Adipocyte (in vitro differentiated cells): Measurements from ENCODE around the gene WDTC1.

Experiments
- DNase-seq: peaks from one replicate; pipeline ENCODE4 v3.0.0-alpha.2; 2015; ENCODE audit warnings: low read depth
- H3K27me3 ChIP-seq: replicated peaks from 2 replicates; pipeline ENCODE4 v1.7.0; 2013; ENCODE audit warnings: mild to moderate bottlenecking, low read length, moderate library complexity; ENCODE audit not compliant: control insufficient read depth, insufficient read depth
- H3K36me3 ChIP-seq: 2 replicates; pipeline ENCODE4 v1.7.0; 2013; ENCODE audit warnings: low read length, mild to moderate bottlenecking, moderate library complexity; ENCODE audit not compliant: control insufficient read depth, insufficient read depth, severe bottlenecking
- H3K4me1 ChIP-seq: 2 replicates; pipeline ENCODE4 v1.7.0; 2013; ENCODE audit warnings: mild to moderate bottlenecking, low read length, moderate library complexity; ENCODE audit not compliant: control insufficient read depth, insufficient read depth
- H3K4me3 ChIP-seq: 2 replicates; pipeline ENCODE4 v1.7.0; 2013; ENCODE audit warnings: mild to moderate bottlenecking, low read length, moderate library complexity
- H3K9ac ChIP-seq: 2 replicates; pipeline ENCODE4 v1.7.0; 2013; ENCODE audit warnings: mild to moderate bottlenecking, low read length, moderate library complexity
- H3K9me3 ChIP-seq: 2 replicates; pipeline ENCODE4 v1.7.0; 2013; ENCODE audit warnings: mild to moderate bottlenecking, low read length, moderate library complexity; ENCODE audit not compliant: control insufficient read depth

Gene WDTC1

GRCh38 chr1:27303509-27303908 is 69.1 kb downstream of the WDTC1 start:
- DNase-seq = no peak
- Histone ChIP-seq H3K4me1 (peaks cover 40% of the 10 kb centered on the region), H3K36me3 (peaks cover 8% of the 10 kb centered on the region), H3K9me3 (no peaks in the 10 kb centered on the region), H3K4me3 (no peak overlapping the region), H3K9ac (no peak overlapping the region), H3K27me3 (no peaks in the 10 kb centered on the region)

DNA sequence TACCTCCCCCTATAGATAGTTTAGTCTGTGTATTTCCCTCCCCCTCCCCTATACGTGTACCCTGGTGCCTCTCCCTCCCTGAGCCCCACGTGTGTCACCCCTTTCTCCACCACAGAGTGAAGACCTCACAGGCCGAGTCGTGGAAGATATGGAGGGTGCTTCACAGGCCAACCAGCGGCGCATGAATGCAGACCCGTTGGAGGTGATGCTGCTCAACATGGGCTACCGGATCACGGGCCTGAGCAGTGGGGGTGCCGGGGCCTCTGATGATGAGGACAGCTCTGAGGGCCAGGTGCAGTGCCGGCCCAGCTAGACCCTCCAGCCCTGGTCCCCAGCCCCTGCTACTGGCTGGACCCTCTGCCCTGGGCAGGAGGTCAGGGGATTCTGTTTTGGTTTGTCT is 71.6 kb downstream of the WDTC1 start:
- Histone ChIP-seq H3K27me3 (no peaks in the 10 kb centered on the region), H3K36me3 (peaks cover 8% of the 10 kb centered on the region), H3K9me3 (no peaks in the 10 kb centered on the region), H3K9ac (no peak overlapping the region), H3K4me1 (peaks cover 15% of the 10 kb centered on the region), H3K4me3 (no peak overlapping the region)
- no peak for DNase-seq

GRCh38 chr1:27306892-27307761 is 72.7 kb downstream of the WDTC1 start:
- no peak for DNase-seq
- no peak overlapping the region for H3K9ac ChIP-seq
- H3K36me3 ChIP-seq = peaks cover 6% of the 10 kb centered on the region
- peaks cover 14% of the 10 kb centered on the region for H3K4me1 ChIP-seq
- H3K4me3 ChIP-seq = no peak overlapping the region
- no peaks in the 10 kb centered on the region for H3K9me3 ChIP-seq
- no peaks in the 10 kb centered on the region for H3K27me3 ChIP-seq

DNA sequence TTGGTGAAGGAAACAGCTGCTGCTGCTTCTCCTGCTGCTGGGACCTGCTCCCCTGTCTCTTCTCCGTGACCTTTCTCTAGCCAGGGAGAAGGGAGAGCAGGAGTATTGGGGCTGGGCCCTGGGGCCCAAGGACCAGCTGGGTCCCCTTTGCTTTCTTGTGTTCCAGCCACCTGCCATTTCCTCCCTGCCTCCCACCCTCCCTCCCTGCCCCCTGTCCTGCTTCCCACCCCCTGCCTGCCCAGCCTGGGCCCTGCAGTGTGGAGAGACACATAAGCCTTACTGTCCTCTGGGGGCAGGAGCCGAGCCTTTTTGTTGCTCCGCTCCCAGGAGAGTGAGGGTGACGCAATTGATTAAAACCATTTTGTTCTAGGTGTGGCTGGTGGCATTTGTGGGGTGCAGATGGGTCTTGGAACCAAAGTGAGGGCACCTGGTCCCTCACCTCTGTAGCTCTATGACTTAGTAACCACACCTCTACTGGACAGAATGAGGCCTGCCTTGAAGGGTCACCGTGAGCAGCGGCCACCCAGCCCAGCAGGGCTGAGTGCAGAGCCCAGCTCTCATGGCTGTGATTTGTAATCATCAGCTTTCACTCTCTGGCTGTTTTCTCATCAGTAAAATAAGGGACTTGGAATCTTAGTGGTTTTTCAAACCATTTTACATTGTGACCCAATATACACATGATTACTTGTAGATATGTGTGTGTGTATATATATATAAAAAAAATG is 73.6 kb downstream of the WDTC1 start:
- peaks cover 14% of the 10 kb centered on the region for H3K4me1 ChIP-seq
- DNase-seq = no peak
- H3K36me3 ChIP-seq = peaks cover 5% of the 10 kb centered on the region
- no peaks in the 10 kb centered on the region for H3K27me3 ChIP-seq
- H3K4me3 ChIP-seq = no peak overlapping the region
- H3K9me3 ChIP-seq = no peaks in the 10 kb centered on the region
- H3K9ac ChIP-seq = no peak overlapping the region

DNA sequence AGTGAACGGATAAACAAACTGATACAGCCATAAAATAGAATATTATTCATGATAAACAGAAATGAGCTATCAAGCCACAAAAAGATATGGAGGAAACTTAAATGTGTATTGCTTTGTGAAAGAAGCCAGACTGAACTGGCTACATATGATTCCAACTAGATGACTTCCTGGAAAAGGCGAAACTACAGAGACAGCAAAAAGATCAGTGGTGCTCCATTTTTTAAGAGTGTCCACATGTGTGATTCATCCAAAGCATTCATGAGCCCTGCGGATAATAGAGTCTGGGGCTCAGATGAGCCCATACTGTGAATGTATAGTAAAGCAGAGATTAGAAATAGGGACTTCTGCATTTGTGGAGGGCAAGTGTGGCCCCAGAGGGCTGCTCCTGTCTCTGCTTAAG is 79.7 kb downstream of the WDTC1 start:
- DNase-seq = no peak
- H3K9me3 ChIP-seq = no peaks in the 10 kb centered on the region
- no peak overlapping the region for H3K4me3 ChIP-seq
- H3K27me3 ChIP-seq = no peaks in the 10 kb centered on the region
- H3K36me3 ChIP-seq = no peaks in the 10 kb centered on the region
- peaks cover 7% of the 10 kb centered on the region for H3K4me1 ChIP-seq
- no peak overlapping the region for H3K9ac ChIP-seq

GRCh38 chr1:27314737-27315136 is 80.3 kb downstream of the WDTC1 start:
- H3K9ac ChIP-seq = no peak overlapping the region
- no peak for DNase-seq
- H3K36me3 ChIP-seq = no peaks in the 10 kb centered on the region
- no peaks in the 10 kb centered on the region for H3K9me3 ChIP-seq
- H3K27me3 ChIP-seq = no peaks in the 10 kb centered on the region
- peaks cover 7% of the 10 kb centered on the region for H3K4me1 ChIP-seq
- no peak overlapping the region for H3K4me3 ChIP-seq

- H3K9me3 ChIP-seq = no peaks in the 10 kb centered on the region
- no peak for DNase-seq
- H3K4me1 ChIP-seq = peaks cover 9% of the 10 kb centered on the region
- no peaks in the 10 kb centered on the region for H3K36me3 ChIP-seq
- H3K4me3 ChIP-seq = no peak overlapping the region
- H3K9ac ChIP-seq = no peak overlapping the region
- no peaks in the 10 kb centered on the region for H3K27me3 ChIP-seq
These were observed 82.4 kb downstream of the WDTC1 start for GRCh38 chr1:27316860-27317259.

DNA sequence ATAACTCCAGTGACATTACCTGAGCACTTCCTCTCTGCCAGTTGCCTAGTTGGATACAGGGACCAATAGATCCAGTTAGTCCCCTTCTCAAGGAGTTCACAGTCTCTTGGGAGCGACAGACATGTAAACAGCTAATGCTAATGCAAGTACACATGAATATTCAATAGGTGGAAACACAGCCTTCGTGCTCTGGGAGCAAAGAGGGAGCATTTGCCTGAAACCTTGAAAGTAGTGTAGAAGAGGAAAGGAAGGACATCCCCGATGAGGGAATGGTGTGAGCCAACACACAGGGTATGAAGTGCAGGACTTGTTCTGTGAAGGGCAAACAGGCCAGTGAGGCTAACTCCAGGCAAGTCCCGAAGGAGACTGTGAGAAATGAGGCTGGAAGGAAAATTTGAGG is 83.7 kb downstream of the WDTC1 start:
- no peak for DNase-seq
- H3K4me1 ChIP-seq = peaks cover 14% of the 10 kb centered on the region
- no peaks in the 10 kb centered on the region for H3K27me3 ChIP-seq
- H3K4me3 ChIP-seq = no peak overlapping the region
- no peak overlapping the region for H3K9ac ChIP-seq
- H3K36me3 ChIP-seq = no peaks in the 10 kb centered on the region
- no peaks in the 10 kb centered on the region for H3K9me3 ChIP-seq

DNA sequence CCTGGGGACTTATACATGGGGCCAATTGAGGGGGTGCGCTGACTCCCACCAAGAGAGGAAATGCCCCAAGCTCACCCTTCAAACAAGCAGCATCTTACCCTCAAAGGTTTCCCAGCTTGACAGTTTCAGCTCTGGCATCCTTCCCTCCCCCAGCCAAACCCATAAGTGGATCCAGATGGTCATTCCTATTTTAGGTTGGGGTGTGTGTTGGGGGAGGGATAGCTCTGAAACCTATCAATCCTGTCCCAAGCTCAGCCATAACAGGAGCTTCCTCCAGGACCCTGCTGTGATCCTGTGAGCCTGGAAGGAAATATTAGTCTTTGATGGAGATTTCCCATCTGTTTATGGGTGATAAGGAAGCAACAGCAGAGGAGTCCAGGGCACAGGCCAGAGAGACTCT is 84.2 kb downstream of the WDTC1 start:
- no peaks in the 10 kb centered on the region for H3K9me3 ChIP-seq
- no peak overlapping the region for H3K4me3 ChIP-seq
- H3K36me3 ChIP-seq = no peaks in the 10 kb centered on the region
- DNase-seq = peak; percentile 63
- H3K27me3 ChIP-seq = no peaks in the 10 kb centered on the region
- H3K4me1 ChIP-seq = peaks cover 19% of the 10 kb centered on the region
- no peak overlapping the region for H3K9ac ChIP-seq

GRCh38 chr1:27321813-27322568 is 87.6 kb downstream of the WDTC1 start, which contains the start of gene TMEM222:
Gene TMEM222 (plus strand): TSS chr1:27322163. CDS start chr1:27322198, 35 bp downstream.
- H3K9me3 ChIP-seq = no peaks in the 10 kb centered on the region
- peaks cover 27% of the 10 kb centered on the region for H3K4me1 ChIP-seq
- peak; percentile 99 for DNase-seq
- H3K9ac ChIP-seq = peak within 1 kb of the TSS; percentile 100
- peaks cover 28% of the 10 kb centered on the region for H3K36me3 ChIP-seq
- no peaks in the 10 kb centered on the region for H3K27me3 ChIP-seq
- peak within 1 kb of the TSS; percentile 100 for H3K4me3 ChIP-seq
